ENCODE results near the gene ZNF778. TPM values are rescaled to one million over a fixed set of nuclear protein-coding genes. Genes with fewer than 3 reads are reported as not detected.

Gene ZNF778
- polyA plus RNA-seq, 2 donors = 1.4 to 2.9 TPM

- WGBS, 2 donors = 90 to 94% methylated on average over 30 of the region's 30 CpGs
- Histone ChIP-seq H3K9me3 (ENCODE audit: control insufficient read depth in 2 of 2, insufficient read depth in 1 of 2, low read depth in 1 of 2, low read length in 1 of 2) (no peaks in the 10 kb centered on the region), H3K4me1 (ENCODE audit: control insufficient read depth in 2 of 2, insufficient read depth in 2 of 2, low read length in 1 of 2) (no peaks in the 10 kb centered on the region), H3K27ac (ENCODE audit: low read depth in 2 of 2, low read length in 1 of 2) (no peak overlapping the region), H3K27me3 (ENCODE audit: control insufficient read depth in 1 of 2, insufficient read depth in 2 of 2, low read length in 2 of 2) (no peaks in the 10 kb centered on the region), H3K4me3 (ENCODE audit: low read depth in 1 of 2, low read length in 2 of 2) (no peak overlapping the region), H3K36me3 (ENCODE audit: control insufficient read depth in 2 of 2, insufficient read depth in 2 of 2, low read length in 1 of 2) (peaks cover 18 to 58% of the 10 kb centered on the region in 2 donors)
Observed at GRCh38 chr16:89274561-89275283, 57.2 kb downstream of the ZNF778 start.

- Histone ChIP-seq H3K4me3 (ENCODE audit: low read depth in 1 of 2, low read length in 2 of 2) (no peak overlapping the region), H3K27me3 (ENCODE audit: control insufficient read depth in 1 of 2, insufficient read depth in 2 of 2, low read length in 2 of 2) (no peaks in the 10 kb centered on the region), H3K36me3 (ENCODE audit: control insufficient read depth in 2 of 2, insufficient read depth in 2 of 2, low read length in 1 of 2) (peaks cover 18 to 58% of the 10 kb centered on the region in 2 donors), H3K9me3 (ENCODE audit: control insufficient read depth in 2 of 2, insufficient read depth in 1 of 2, low read depth in 1 of 2, low read length in 1 of 2) (no peaks in the 10 kb centered on the region), H3K4me1 (ENCODE audit: control insufficient read depth in 2 of 2, insufficient read depth in 2 of 2, low read length in 1 of 2) (no peaks in the 10 kb centered on the region), H3K27ac (ENCODE audit: low read depth in 2 of 2, low read length in 1 of 2) (no peak overlapping the region)
- 91 to 95% methylated on average over 11 of the region's 11 CpGs for WGBS, 2 donors
Observed at GRCh38 chr16:89275284-89275584, 57.7 kb downstream of the ZNF778 start.

GRCh38 chr16:89275837-89276720 lies 58.6 kb downstream of the ZNF778 start:
- Histone ChIP-seq H3K9me3 (ENCODE audit: control insufficient read depth in 2 of 2, insufficient read depth in 1 of 2, low read depth in 1 of 2, low read length in 1 of 2) (no peaks in the 10 kb centered on the region), H3K27me3 (ENCODE audit: control insufficient read depth in 1 of 2, insufficient read depth in 2 of 2, low read length in 2 of 2) (no peaks in the 10 kb centered on the region), H3K36me3 (ENCODE audit: control insufficient read depth in 2 of 2, insufficient read depth in 2 of 2, low read length in 1 of 2) (peaks cover 15 to 59% of the 10 kb centered on the region in 2 donors), H3K27ac (ENCODE audit: low read depth in 2 of 2, low read length in 1 of 2) (no peak overlapping the region), H3K4me3 (ENCODE audit: low read depth in 1 of 2, low read length in 2 of 2) (no peak overlapping the region), H3K4me1 (ENCODE audit: control insufficient read depth in 2 of 2, insufficient read depth in 2 of 2, low read length in 1 of 2) (no peaks in the 10 kb centered on the region)
- WGBS, 2 donors = 92 to 94% methylated on average over 39 of the region's 39 CpGs

GRCh38 chr16:89277049-89277448 lies 59.5 kb downstream of the ZNF778 start:
- Histone ChIP-seq H3K36me3 (ENCODE audit: control insufficient read depth in 2 of 2, insufficient read depth in 2 of 2, low read length in 1 of 2) (peaks cover 15 to 65% of the 10 kb centered on the region in 2 donors), H3K4me3 (ENCODE audit: low read depth in 1 of 2, low read length in 2 of 2) (no peak overlapping the region), H3K27me3 (ENCODE audit: control insufficient read depth in 1 of 2, insufficient read depth in 2 of 2, low read length in 2 of 2) (no peaks in the 10 kb centered on the region), H3K27ac (ENCODE audit: low read depth in 2 of 2, low read length in 1 of 2) (no peak overlapping the region), H3K4me1 (ENCODE audit: control insufficient read depth in 2 of 2, insufficient read depth in 2 of 2, low read length in 1 of 2) (no peaks in the 10 kb centered on the region), H3K9me3 (ENCODE audit: control insufficient read depth in 2 of 2, insufficient read depth in 1 of 2, low read depth in 1 of 2, low read length in 1 of 2) (no peaks in the 10 kb centered on the region)
- 88 to 93% methylated on average over 9 of the region's 9 CpGs for WGBS, 2 donors

- WGBS, 2 donors = 86 to 87% methylated on average over 30 to 33 of the region's 33 CpGs
- no peak overlapping the region for H3K4me3 ChIP-seq (ENCODE audit: low read depth in 1 of 2, low read length in 2 of 2)
- peaks cover 15 to 69% of the 10 kb centered on the region in 2 donors for H3K36me3 ChIP-seq (ENCODE audit: control insufficient read depth in 2 of 2, insufficient read depth in 2 of 2, low read length in 1 of 2)
- H3K4me1 ChIP-seq (ENCODE audit: control insufficient read depth in 2 of 2, insufficient read depth in 2 of 2, low read length in 1 of 2) = no peaks in the 10 kb centered on the region
- H3K9me3 ChIP-seq (ENCODE audit: control insufficient read depth in 2 of 2, insufficient read depth in 1 of 2, low read depth in 1 of 2, low read length in 1 of 2) = no peaks in the 10 kb centered on the region
- H3K27me3 ChIP-seq (ENCODE audit: control insufficient read depth in 1 of 2, insufficient read depth in 2 of 2, low read length in 2 of 2) = no peaks in the 10 kb centered on the region
- H3K27ac ChIP-seq (ENCODE audit: low read depth in 2 of 2, low read length in 1 of 2) = no peak overlapping the region
Observed at GRCh38 chr16:89277641-89278341, 60.3 kb downstream of the ZNF778 start.

GRCh38 chr16:89278441-89279240 lies 61.1 kb downstream of the ZNF778 start:
- WGBS, 2 donors = 93% methylated on average over 36 of the region's 36 CpGs
- Histone ChIP-seq H3K27ac (ENCODE audit: low read depth in 2 of 2, low read length in 1 of 2) (no peak overlapping the region), H3K36me3 (ENCODE audit: control insufficient read depth in 2 of 2, insufficient read depth in 2 of 2, low read length in 1 of 2) (peaks cover 15 to 73% of the 10 kb centered on the region in 2 donors), H3K4me3 (ENCODE audit: low read depth in 1 of 2, low read length in 2 of 2) (no peak overlapping the region), H3K9me3 (ENCODE audit: control insufficient read depth in 2 of 2, insufficient read depth in 1 of 2, low read depth in 1 of 2, low read length in 1 of 2) (no peaks in the 10 kb centered on the region), H3K4me1 (ENCODE audit: control insufficient read depth in 2 of 2, insufficient read depth in 2 of 2, low read length in 1 of 2) (no peaks in the 10 kb centered on the region), H3K27me3 (ENCODE audit: control insufficient read depth in 1 of 2, insufficient read depth in 2 of 2, low read length in 2 of 2) (no peaks in the 10 kb centered on the region)

GRCh38 chr16:89279666-89280481 lies 62.4 kb downstream of the ZNF778 start:
- H3K36me3 ChIP-seq (ENCODE audit: control insufficient read depth in 2 of 2, insufficient read depth in 2 of 2, low read length in 1 of 2) = peaks cover 13 to 69% of the 10 kb centered on the region in 2 donors
- 95 to 96% methylated on average over 49 to 65 of the region's 65 CpGs for WGBS, 2 donors
- no peak overlapping the region for H3K27ac ChIP-seq (ENCODE audit: low read depth in 2 of 2, low read length in 1 of 2)
- no peaks in the 10 kb centered on the region for H3K4me1 ChIP-seq (ENCODE audit: control insufficient read depth in 2 of 2, insufficient read depth in 2 of 2, low read length in 1 of 2)
- H3K4me3 ChIP-seq (ENCODE audit: low read depth in 1 of 2, low read length in 2 of 2) = no peak overlapping the region
- no peaks in the 10 kb centered on the region for H3K9me3 ChIP-seq (ENCODE audit: control insufficient read depth in 2 of 2, insufficient read depth in 1 of 2, low read depth in 1 of 2, low read length in 1 of 2)
- H3K27me3 ChIP-seq (ENCODE audit: control insufficient read depth in 1 of 2, insufficient read depth in 2 of 2, low read length in 2 of 2) = no peaks in the 10 kb centered on the region

GRCh38 chr16:89280546-89281188 lies 63.2 kb downstream of the ZNF778 start:
- H3K36me3 ChIP-seq (ENCODE audit: control insufficient read depth in 2 of 2, insufficient read depth in 2 of 2, low read length in 1 of 2) = peaks cover 21 to 68% of the 10 kb centered on the region in 2 donors
- no peaks in the 10 kb centered on the region for H3K27me3 ChIP-seq (ENCODE audit: control insufficient read depth in 1 of 2, insufficient read depth in 2 of 2, low read length in 2 of 2)
- no peak overlapping the region for H3K4me3 ChIP-seq (ENCODE audit: low read depth in 1 of 2, low read length in 2 of 2)
- no peaks in the 10 kb centered on the region for H3K4me1 ChIP-seq (ENCODE audit: control insufficient read depth in 2 of 2, insufficient read depth in 2 of 2, low read length in 1 of 2)
- no peak overlapping the region for H3K27ac ChIP-seq (ENCODE audit: low read depth in 2 of 2, low read length in 1 of 2)
- 94 to 95% methylated on average over 44 of the region's 44 CpGs for WGBS, 2 donors
- H3K9me3 ChIP-seq (ENCODE audit: control insufficient read depth in 2 of 2, insufficient read depth in 1 of 2, low read depth in 1 of 2, low read length in 1 of 2) = no peaks in the 10 kb centered on the region
